ENCODE measurements around the gene NET1. TPM values are rescaled to one million over a fixed set of nuclear protein-coding genes. Genes with fewer than 3 reads are reported as not detected.
"Not testable (repeated sequence)": the region's sequence is repeated elsewhere in the genome, so short reads cannot be mapped to it uniquely, and the experiment has no call there.

NET1 gene
- total RNA-seq, 2 donors from 2014 or later, result 10.5 to 16.1 TPM

- H3K9me3 ChIP-seq (ENCODE audit: control insufficient read depth, low read length, poor library complexity, severe bottlenecking); ATAC-seq; H3K4me3 Mint-ChIP-seq; DNase-seq; H3K27ac Mint-ChIP-seq; H3K36me3 Mint-ChIP-seq (ENCODE audit: low read depth); H3K4me1 Mint-ChIP-seq: not testable (repeated sequence)
- peaks cover 22% of the 10 kb centered on the region for H3K27me3 Mint-ChIP-seq
Measured at GRCh38 chr10:5410787-5411186, 1.6 kb upstream of the NET1 start.

- H3K36me3 Mint-ChIP-seq (ENCODE audit: low read depth), result no peaks in the 10 kb centered on the region
- no peak overlapping the region for H3K27ac Mint-ChIP-seq
- H3K27me3 Mint-ChIP-seq, result peaks cover 22% of the 10 kb centered on the region
- no peak overlapping the region for H3K4me3 Mint-ChIP-seq
- DNase-seq (no peak), ATAC-seq (peak; percentile 10)
- H3K4me1 Mint-ChIP-seq, result no peaks in the 10 kb centered on the region
- H3K9me3 ChIP-seq (ENCODE audit: control insufficient read depth, low read length, poor library complexity, severe bottlenecking), result no peaks in the 10 kb centered on the region
Measured at GRCh38 chr10:5411941-5412276, 448 bp upstream of the NET1 start.

DNA sequence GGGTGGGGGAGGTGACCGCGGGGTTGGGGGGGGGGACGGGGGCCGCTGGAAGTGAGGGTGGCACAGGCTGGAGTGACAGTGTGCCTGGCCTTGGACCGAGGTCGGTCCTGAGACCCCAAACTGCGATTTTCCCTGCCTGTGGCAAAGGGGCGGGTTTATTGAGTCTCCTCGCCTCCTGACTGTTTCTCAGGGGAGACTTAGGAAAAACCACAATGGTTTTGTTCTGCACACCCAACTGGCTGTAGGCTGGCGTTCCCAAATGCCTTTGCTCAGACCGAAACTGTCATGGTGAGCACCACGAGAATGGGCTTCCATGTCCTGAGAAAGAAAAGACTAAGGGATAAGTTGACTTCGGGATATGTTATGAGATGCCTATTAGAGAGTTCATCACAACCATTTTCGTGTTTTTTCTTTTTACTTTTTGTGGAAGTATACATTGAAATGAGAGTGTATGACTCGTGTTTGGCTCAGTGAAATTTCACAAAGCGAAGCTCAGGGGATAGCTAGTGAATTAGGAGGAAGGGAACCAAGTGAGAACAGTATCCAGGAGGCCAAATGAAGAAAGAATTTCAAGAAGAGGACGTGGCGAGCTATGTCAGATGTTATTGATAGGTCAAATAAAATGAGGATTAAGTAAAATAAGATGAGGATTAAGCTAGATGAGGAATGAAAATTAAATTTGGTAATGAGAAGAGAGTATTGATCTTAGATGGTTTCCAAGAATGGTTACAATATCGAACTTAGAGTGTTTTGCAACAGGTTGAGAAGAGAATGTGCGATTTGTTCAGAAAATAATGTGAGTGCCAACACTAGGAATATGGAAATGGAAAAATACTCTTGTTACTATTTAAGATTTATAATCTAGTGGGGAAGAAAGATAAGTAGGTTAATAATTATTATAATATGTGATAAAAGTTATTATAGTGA, 918 bp downstream of the NET1 start:
- DNase-seq (no peak), ATAC-seq (no peak)
- H3K27me3 Mint-ChIP-seq, result peaks cover 16% of the 10 kb centered on the region
- H3K27ac Mint-ChIP-seq, result no peak overlapping the region
- no peaks in the 10 kb centered on the region for H3K9me3 ChIP-seq (ENCODE audit: control insufficient read depth, low read length, poor library complexity, severe bottlenecking)
- no peak overlapping the region for H3K4me3 Mint-ChIP-seq
- H3K4me1 Mint-ChIP-seq, result no peaks in the 10 kb centered on the region
- H3K36me3 Mint-ChIP-seq (ENCODE audit: low read depth), result no peaks in the 10 kb centered on the region

DNA sequence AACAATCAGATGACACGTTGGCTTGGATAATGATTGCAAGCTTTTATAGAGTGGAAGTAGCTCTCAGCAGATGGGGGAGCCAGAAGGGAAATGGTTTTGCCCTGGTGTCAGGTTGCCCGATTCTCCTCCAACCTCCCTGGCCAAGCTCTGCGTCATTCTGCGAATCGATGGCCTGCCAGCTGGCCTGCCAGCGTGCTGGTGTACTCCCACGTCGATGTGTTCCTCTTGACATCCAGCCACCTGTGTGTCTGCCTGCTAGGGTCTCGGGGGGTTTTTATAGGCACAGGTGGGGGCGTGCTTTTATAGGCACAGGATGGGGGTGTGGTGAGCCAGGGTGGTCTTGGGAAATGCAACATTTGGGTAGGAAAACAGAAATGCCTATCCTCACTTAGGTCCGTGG, 4.6 kb downstream of the NET1 start:
- Mint-ChIP-seq H3K36me3 (ENCODE audit: low read depth) (no peaks in the 10 kb centered on the region), H3K27ac (no peak overlapping the region), H3K4me3 (no peak overlapping the region), H3K27me3 (no peaks in the 10 kb centered on the region), H3K4me1 (no peaks in the 10 kb centered on the region)
- ATAC-seq (no peak), DNase-seq (no peak)
- H3K9me3 ChIP-seq (ENCODE audit: control insufficient read depth, low read length, poor library complexity, severe bottlenecking), result peaks cover 3% of the 10 kb centered on the region

GRCh38 chr10:5418584-5418983, 6.2 kb downstream of the NET1 start:
- Mint-ChIP-seq H3K27me3 (no peaks in the 10 kb centered on the region), H3K36me3 (ENCODE audit: low read depth) (no peaks in the 10 kb centered on the region), H3K4me1 (no peaks in the 10 kb centered on the region), H3K27ac (no peak overlapping the region), H3K4me3 (no peak overlapping the region)
- no peak for ATAC-seq
- no peak for DNase-seq
- H3K9me3 ChIP-seq (ENCODE audit: control insufficient read depth, low read length, poor library complexity, severe bottlenecking), result peaks cover 3% of the 10 kb centered on the region

DNA sequence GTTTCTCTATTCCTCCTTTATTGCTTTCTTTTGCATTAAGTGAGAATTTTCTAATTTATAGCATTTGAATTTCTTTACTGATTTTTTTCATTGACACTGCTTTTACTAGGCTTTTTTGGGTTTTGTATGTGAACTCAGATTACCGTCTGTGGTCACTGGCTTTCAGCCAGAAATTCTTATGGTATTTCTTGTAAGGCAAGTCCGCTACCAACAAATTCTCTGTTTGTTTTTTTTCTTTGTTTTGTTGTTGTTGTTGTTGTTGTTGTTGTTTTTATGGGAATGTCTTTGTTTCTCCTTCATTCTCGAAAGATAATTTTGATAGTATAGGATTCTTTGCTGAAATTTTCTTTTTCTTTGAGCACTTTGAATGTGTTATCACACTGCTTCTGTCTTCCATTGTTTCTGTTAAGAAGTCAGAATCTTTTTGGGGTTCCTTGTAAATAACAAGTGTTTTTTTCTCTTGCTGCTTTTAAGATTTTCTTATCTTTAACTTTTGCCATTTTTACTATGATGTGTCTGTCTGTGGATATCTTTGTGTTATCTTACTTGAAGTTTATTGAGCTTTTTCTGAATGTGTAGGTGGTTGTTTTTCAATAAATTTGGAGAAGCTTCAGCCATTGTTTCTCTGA, 7.2 kb downstream of the NET1 start:
- no peak for DNase-seq
- H3K9me3 ChIP-seq (ENCODE audit: control insufficient read depth, low read length, poor library complexity, severe bottlenecking), result peaks cover 3% of the 10 kb centered on the region
- no peaks in the 10 kb centered on the region for H3K36me3 Mint-ChIP-seq (ENCODE audit: low read depth)
- H3K4me1 Mint-ChIP-seq, result no peaks in the 10 kb centered on the region
- H3K27ac Mint-ChIP-seq, result no peak overlapping the region
- H3K4me3 Mint-ChIP-seq, result no peak overlapping the region
- H3K27me3 Mint-ChIP-seq, result no peaks in the 10 kb centered on the region
- ATAC-seq, result no peak

DNA sequence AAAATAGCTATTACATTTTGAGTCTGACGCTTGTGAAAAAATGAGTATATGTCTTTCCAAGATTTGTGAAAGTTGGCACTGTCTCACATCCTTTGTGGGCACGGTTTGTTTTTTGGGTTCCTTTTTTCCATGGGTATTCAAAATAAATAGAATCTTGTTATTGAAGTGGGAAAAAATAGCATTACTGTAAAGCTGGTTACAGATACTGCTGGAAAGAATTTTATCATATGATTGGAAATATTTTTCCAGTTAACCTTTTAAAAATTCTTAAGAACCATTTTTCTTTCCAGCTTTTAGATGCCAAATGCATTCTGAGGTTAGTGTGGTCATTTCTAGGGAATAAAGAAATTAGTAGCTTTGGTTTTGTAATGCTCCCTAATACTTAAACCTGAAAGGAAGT, 11.4 kb downstream of the NET1 start:
- ATAC-seq, result no peak
- Mint-ChIP-seq H3K4me1 (peaks cover 8% of the 10 kb centered on the region), H3K36me3 (ENCODE audit: low read depth) (peaks cover 8% of the 10 kb centered on the region), H3K27me3 (no peaks in the 10 kb centered on the region), H3K4me3 (no peak overlapping the region), H3K27ac (no peak overlapping the region)
- peaks cover 3% of the 10 kb centered on the region for H3K9me3 ChIP-seq (ENCODE audit: control insufficient read depth, low read length, poor library complexity, severe bottlenecking)
- DNase-seq, result no peak

DNA sequence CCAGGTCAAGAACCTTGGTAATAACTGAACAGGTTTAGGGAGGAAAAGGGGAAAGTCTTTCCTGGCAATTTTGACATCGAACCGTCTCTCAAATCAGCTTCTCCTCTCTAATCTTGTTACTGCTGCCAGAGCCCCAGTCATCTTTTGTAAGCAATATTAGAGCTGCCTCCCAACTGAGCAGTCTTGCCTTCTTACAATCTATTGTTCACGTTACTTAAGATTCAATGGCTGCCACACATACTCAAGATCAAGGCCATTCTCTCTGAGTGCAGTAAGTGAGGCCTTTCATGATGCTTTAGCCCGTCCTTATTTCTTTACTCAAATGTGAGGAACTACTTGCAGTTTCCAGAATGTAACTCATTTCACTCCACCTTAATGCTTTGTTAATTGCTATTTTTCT, 12.4 kb downstream of the NET1 start:
- H3K4me3 Mint-ChIP-seq, result no peak overlapping the region
- no peak for DNase-seq
- H3K36me3 Mint-ChIP-seq (ENCODE audit: low read depth), result peaks cover 8% of the 10 kb centered on the region
- ATAC-seq, result no peak
- H3K27ac Mint-ChIP-seq, result no peak overlapping the region
- no peaks in the 10 kb centered on the region for H3K27me3 Mint-ChIP-seq
- peaks cover 8% of the 10 kb centered on the region for H3K4me1 Mint-ChIP-seq
- no peaks in the 10 kb centered on the region for H3K9me3 ChIP-seq (ENCODE audit: control insufficient read depth, low read length, poor library complexity, severe bottlenecking)

DNA sequence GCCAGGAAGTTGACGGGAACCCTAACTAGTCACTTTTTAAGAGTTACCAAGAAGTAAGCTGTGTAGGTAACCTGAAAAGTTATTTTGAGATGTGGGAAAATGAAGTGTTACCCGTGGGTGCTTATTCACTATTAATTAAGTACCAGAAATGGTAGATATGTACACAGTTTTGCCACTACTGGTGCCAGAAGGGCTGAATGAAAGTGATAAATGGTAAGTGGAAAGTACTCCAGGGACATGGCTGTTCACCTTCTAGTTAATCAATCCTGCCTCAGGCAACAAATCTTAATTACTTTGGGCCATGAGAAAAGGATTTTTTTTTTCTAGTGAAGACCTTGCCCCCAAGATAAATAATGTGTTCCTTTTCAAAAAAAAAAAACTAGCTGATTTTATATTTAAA, 15.8 kb downstream of the NET1 start:
- DNase-seq (no peak), ATAC-seq (no peak)
- no peak overlapping the region for H3K4me3 Mint-ChIP-seq
- H3K36me3 Mint-ChIP-seq (ENCODE audit: low read depth), result peaks cover 14% of the 10 kb centered on the region
- H3K4me1 Mint-ChIP-seq, result peaks cover 11% of the 10 kb centered on the region
- H3K9me3 ChIP-seq (ENCODE audit: control insufficient read depth, low read length, poor library complexity, severe bottlenecking), result no peaks in the 10 kb centered on the region
- H3K27ac Mint-ChIP-seq, result no peak overlapping the region
- H3K27me3 Mint-ChIP-seq, result no peaks in the 10 kb centered on the region

GRCh38 chr10:5433182-5433581, 20.8 kb downstream of the NET1 start:
- peaks cover 6% of the 10 kb centered on the region for H3K36me3 Mint-ChIP-seq (ENCODE audit: low read depth)
- no peak for DNase-seq
- H3K27ac Mint-ChIP-seq, result no peak overlapping the region
- ATAC-seq, result no peak
- H3K4me1 Mint-ChIP-seq, result peaks cover 14% of the 10 kb centered on the region
- H3K9me3 ChIP-seq (ENCODE audit: control insufficient read depth, low read length, poor library complexity, severe bottlenecking), result no peaks in the 10 kb centered on the region
- H3K27me3 Mint-ChIP-seq, result no peaks in the 10 kb centered on the region
- no peak overlapping the region for H3K4me3 Mint-ChIP-seq

GRCh38 chr10:5434017-5434753, 21.8 kb downstream of the NET1 start:
- ATAC-seq, result peak; percentile 92

GRCh38 chr10:5435328-5435727, 23.0 kb downstream of the NET1 start:
- H3K27me3 Mint-ChIP-seq, result no peaks in the 10 kb centered on the region
- no peak for ATAC-seq
- peaks cover 14% of the 10 kb centered on the region for H3K4me1 Mint-ChIP-seq
- peaks cover 6% of the 10 kb centered on the region for H3K36me3 Mint-ChIP-seq (ENCODE audit: low read depth)
- DNase-seq, result no peak
- H3K27ac Mint-ChIP-seq, result no peak overlapping the region
- no peak overlapping the region for H3K4me3 Mint-ChIP-seq
- no peaks in the 10 kb centered on the region for H3K9me3 ChIP-seq (ENCODE audit: control insufficient read depth, low read length, poor library complexity, severe bottlenecking)

More at GRCh38 chr10:5434017-5434753, 21.8 kb downstream of the NET1 start:
- Mint-ChIP-seq H3K27ac (peak overlapping the region; percentile 39), H3K4me1 (peaks cover 14% of the 10 kb centered on the region), H3K27me3 (no peaks in the 10 kb centered on the region), H3K36me3 (ENCODE audit: low read depth) (peaks cover 6% of the 10 kb centered on the region), H3K4me3 (peak overlapping the region; percentile 53)
- no peaks in the 10 kb centered on the region for H3K9me3 ChIP-seq (ENCODE audit: control insufficient read depth, low read length, poor library complexity, severe bottlenecking)
- no peak for DNase-seq

- peaks cover 10% of the 10 kb centered on the region for H3K4me1 Mint-ChIP-seq
- DNase-seq (no peak), ATAC-seq (no peak)
- no peak overlapping the region for H3K4me3 Mint-ChIP-seq
- peak overlapping the region; percentile 24 for H3K27ac Mint-ChIP-seq
- H3K27me3 Mint-ChIP-seq, result no peaks in the 10 kb centered on the region
- H3K9me3 ChIP-seq (ENCODE audit: control insufficient read depth, low read length, poor library complexity, severe bottlenecking), result no peaks in the 10 kb centered on the region
- peaks cover 8% of the 10 kb centered on the region for H3K36me3 Mint-ChIP-seq (ENCODE audit: low read depth)
Measured at GRCh38 chr10:5440206-5440605, 27.8 kb downstream of the NET1 start.

Measured in T-helper 17 cell (primary cell).